Stimulated activated CD8-positive, alpha-beta memory T cell treated with anti-CD3 and anti-CD28 coated beads, Interleukin-4, amount 100 ng/mL, for 4 hours (primary cell): ENCODE results near the gene NKX1-1.
"Not testable (repeated sequence)": the region's sequence is repeated elsewhere in the genome, so short reads cannot be mapped to it uniquely, and the experiment has no call there.

Experiments used
- DNase-seq, 2 donors: peaks; one replicate each; pipeline ENCODE4 v3.0.0-alpha.2; 2020; ENCODE audit warnings: low read depth in 2 of 2, low spot score in 1 of 2

Gene NKX1-1

GRCh38 chr4:1393866-1394265, 12.4 kb downstream of the NKX1-1 start:
- DNase-seq, result no peak

DNA sequence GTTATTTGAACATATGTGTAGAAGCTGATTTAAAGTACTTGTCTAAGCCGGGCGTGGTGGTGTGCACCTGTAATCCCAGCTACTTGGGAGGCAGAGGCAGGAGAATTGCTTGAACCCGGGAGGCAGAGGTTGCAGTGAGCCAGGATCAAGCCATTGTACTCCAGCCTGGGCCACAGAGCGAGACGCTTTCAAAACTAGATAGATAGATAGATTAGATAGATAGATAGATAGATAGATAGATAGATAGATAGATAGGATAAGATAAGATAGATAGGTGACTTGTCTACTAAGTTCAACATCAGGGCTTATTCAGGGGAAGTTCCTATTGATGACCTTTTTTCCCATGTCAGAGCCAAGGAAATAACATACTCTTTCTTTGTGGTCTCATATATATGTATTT, 12.9 kb downstream of the NKX1-1 start:
- not testable (repeated sequence) for DNase-seq

DNA sequence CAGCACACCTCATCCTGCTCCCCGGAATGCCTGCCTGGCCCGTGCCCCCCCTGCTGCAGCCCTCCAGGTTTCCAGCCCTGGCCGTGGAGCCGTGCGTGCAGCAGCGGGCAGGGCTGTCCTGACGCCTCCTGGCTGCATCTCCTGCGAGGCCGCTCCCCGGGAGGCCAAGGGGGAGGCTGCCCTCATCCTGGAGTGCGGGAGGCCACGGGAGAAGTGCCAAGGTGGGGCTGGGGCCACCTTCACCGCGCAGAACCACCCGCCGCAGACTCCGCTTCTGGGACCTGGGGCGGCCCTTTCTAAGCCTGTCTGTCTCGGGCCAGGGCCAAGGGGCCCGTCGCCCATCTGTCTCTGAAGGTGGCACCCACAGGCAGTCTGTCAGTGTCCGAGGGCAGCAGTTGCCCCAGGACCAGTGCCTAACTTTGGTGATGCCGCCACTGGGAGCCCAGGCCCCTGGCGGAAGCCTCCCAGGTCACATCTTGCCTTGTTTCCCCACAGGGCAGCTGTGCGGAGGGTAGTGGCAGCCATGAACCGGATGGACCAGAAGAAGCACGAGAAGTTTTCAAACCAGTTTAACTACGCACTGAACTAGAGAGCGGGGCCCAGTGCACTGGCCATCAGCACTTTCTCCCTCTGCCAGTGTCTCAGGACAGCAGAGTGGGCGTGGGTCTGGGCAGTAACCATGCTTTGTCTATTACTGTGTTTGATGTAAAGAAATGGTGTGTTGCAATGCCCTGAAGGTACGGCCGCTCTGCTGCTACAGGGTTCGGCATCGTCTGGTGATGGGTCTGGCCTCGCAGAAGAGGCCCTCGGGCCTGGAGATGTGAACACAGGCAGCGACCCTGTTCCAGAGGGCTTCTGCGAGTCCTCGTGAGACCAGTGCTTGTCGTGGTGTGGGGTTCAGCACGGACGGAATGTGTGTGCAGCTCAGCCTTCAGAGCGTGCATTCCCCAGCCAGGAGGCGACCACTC, 20.6 kb downstream of the NKX1-1 start:
- no peak for DNase-seq

- DNase-seq, result no peak
These were observed 21.4 kb downstream of the NKX1-1 start for GRCh38 chr4:1384675-1385372.

GRCh38 chr4:1383728-1384591, 22.3 kb downstream of the NKX1-1 start:
- no peak for DNase-seq

DNA sequence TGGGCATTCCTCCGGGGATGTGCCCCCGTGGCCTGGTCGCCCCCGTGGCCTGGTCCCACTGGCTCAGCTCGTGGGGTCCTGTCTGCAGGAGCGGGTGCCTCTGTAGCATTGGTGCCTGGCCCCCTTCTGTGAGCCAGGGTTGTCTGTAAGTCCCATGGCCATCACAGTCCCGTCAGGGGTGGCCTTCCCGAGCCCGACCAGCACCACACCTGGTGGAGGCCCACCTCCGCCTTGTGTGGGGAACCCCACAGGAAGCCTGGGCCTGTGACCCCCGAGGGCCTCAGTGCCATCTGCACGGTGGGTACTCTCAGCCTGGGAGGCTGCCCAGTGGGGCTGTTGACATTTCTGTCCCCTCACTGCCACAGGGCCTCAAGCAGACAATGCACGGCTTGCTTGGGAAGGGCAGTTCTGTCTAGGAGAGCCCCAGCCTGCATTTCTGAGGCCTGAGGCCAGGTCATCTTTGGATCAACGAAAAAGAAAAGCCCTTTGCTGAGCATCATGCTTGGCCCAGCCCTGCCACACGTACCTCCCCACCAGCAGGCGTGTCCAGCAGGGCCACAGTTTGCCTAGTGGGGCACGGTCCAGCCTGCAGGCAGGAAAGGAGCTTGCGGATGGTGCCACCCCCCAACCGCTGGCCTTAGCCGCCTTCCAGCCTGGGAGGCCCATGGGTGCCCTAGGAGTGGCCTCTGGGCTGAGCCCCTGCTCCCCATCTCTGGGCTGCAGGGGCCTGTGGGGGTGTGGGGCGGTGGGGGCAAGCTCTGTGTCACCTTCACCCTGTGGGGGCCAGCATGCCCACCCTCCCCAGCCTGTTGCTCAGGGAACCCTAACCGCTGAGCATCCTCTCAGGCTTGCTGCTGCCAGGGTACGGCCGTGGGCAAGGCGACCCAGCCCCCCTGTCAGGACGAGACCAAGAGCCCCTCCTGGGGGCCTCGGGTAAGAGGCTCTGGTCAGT, 23.2 kb downstream of the NKX1-1 start:
- DNase-seq, result no peak

GRCh38 chr4:1381944-1382541, 24.2 kb downstream of the NKX1-1 start:
- DNase-seq, result no peak

DNA sequence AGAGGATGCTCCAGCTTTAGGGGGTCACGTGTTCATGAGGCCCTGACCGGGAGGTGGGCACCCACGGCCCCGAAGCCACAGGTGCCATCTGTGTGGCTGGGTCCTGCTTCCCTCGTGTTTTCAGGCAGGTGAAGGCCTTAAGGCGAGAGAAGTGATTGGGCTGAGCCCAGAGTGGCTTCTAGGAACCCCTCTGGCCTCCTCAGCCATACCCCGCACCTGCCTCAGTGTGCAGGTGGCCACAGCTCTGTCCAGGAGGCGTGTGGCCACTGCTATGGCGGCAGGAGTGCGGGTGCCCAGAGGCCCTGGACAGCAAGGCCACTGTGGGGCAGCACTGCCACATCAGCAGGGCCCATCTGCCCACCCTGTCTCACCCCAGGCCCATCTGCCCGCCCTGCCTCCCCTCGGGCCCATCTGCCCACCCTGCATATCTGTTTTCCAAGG, 25.0 kb downstream of the NKX1-1 start:
- DNase-seq, result no peak

- DNase-seq, result no peak
These were observed 25.7 kb downstream of the NKX1-1 start for GRCh38 chr4:1380368-1381151.

DNA sequence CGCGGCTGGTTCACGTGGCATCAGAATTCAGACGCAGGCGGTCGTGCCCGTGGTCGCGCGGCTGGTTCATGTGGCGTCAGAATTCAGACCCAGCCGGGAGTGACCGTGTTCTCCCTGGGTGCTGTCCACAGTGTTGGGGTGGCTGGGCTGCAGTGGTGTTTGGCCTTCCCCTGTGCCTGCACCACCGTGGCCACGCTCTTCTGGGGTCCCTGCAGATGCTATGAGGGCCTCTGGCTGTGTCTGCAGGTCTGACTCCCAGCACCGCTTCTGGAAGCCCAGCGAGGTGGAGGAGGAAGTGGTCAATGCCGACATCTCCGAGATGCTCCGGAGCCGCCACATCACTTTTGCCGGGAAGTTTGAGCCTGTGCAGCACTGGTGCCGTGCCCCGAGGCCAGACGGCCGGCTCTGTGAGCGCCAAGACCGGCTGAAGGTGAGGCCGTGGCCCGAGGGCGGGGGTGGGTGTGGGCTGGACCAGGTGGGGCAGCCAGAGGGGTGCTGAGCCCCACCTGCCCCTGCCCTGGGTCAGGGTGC, 26.4 kb downstream of the NKX1-1 start:
- DNase-seq, result no peak

DNA sequence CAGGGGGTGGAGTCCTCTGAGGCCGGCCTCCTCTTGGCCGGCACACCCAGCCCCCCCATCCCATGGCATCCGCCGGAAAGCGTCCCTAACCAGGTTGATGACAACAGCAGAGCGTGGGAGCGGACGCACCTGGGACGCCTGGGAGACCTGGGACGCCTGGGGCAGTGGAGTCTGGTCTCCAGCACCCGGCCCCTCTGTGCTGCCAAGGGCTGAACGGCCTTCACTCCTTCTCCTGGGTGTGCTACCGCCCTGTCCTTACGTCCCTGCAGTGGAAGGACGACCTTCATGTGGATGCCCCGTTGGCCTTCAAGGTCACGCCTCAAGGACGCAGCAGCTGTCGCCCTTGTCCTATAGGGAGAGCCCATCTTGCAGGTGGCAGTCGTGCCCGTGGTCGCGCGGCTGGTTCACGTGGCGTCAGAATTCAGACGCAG, 26.9 kb downstream of the NKX1-1 start:
- DNase-seq, result no peak

GRCh38 chr4:1378559-1379231, 27.5 kb downstream of the NKX1-1 start:
- no peak for DNase-seq

DNA sequence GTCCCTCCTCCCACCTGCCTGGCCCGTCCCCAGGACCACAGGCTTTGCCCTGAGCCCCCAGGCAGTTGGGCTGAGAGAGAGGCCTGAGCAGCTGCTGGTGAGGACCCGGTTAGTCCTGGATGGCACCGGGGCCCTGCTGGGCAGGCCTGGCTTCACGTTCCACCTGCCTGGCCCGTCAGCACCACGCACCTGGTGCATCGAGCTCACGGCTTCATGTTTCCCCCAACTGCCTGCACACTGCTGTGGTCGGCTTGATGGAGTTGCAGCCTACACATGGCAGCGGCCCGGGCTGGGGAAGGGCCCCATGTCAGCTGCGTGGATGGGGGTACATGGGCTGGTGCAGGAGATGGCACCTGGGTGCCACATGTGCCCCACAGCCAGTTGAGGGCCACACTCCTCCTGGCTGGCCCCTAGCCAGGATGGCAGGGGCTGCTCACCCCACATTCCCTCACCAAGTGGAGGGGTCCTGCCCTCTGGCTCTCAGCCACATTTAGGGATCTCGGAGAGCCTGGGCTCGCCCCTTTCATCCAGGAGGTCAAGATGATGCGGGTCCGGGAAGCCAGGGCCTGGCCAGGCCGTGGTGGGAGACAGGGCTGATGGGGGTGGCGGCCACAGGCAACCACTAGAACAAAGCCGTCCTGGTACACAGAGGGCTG, 28.5 kb downstream of the NKX1-1 start:
- no peak for DNase-seq

- no peak for DNase-seq
These were observed 29.2 kb downstream of the NKX1-1 start for GRCh38 chr4:1376841-1377605.

DNA sequence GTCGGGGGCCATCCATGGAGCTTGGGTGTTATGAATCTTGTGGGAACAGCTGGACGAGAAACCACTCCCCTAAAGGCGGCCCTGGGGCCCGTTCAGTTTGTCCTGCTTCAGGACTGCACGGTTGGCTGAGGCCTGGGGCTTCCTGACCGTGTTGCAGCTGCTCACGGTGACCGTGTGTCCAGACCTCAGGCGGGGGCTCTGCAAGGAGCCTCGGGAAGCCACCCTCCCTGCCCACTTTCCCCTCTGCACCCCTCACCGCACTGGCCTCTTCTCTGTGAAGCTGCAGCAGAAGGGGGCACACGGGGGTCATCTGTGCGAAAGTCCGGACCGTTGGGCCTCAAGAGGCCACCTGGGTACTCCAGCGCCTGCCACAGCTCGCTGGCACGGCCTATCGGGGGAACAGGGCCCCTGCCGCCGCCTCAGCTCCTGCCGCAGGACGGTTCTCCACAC, 29.8 kb downstream of the NKX1-1 start:
- DNase-seq, result no peak

DNA sequence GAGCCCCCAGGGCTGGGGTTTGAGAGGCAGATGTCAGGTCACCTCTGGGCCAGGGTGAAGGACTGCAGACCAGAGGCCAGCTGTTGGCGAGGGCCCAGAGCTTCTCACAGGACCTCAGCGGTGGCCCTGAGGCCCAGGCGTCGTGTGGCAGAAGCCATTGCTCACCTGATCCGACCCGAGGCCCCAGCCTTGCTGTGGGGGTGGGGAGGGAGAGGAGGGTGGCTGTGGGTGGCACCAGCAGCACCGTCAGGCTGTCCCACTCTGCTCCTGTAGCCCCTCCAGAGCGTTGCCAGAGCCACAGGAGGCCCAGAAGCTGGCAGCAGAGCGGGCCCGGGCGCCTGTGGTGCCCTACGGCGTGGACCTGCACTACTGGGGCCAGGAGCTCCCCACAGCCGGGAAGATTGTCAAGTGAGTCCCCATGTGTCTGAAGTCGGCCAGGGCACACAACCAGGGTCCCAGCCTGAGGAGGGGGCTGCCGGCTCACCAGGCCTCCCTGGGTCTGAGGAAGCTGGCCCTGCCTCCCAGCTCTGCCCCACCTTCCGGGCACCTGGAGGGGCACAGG, 30.4 kb downstream of the NKX1-1 start:
- DNase-seq, result no peak
